ENCODE data around the gene RSL1D1.
A peak's percentile ranks its signal among the peaks of the same experiment; 100 is the strongest.

GRCh38 chr16:11851294-11852091 lies at the start of gene RSL1D1:
- peak; percentile 98 to 99 for TF ChIP-seq POLR2A (IDR thresholded peaks at IDR 0.05)
- TF ChIP-seq, protein P1, sequence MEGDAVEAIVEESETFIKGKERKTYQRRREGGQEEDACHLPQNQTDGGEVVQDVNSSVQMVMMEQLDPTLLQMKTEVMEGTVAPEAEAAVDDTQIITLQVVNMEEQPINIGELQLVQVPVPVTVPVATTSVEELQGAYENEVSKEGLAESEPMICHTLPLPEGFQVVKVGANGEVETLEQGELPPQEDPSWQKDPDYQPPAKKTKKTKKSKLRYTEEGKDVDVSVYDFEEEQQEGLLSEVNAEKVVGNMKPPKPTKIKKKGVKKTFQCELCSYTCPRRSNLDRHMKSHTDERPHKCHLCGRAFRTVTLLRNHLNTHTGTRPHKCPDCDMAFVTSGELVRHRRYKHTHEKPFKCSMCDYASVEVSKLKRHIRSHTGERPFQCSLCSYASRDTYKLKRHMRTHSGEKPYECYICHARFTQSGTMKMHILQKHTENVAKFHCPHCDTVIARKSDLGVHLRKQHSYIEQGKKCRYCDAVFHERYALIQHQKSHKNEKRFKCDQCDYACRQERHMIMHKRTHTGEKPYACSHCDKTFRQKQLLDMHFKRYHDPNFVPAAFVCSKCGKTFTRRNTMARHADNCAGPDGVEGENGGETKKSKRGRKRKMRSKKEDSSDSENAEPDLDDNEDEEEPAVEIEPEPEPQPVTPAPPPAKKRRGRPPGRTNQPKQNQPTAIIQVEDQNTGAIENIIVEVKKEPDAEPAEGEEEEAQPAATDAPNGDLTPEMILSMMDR (IDR thresholded peaks at IDR 0.05 in 4 of 5, conservative IDR thresholded peaks at IDR 0.05 in 1 of 5) = peak in 2 of 5 experiments; percentile 7 to 30
